Measurements from ENCODE around the gene PLA2G4D. TPM values are rescaled to one million over a fixed set of nuclear protein-coding genes. Genes with fewer than 3 reads are reported as not detected.
A peak's percentile ranks its signal among the peaks of the same experiment; 100 is the strongest.

Gene PLA2G4D
- total RNA-seq, 1 donor from 2014 or later = 26.5 TPM

GRCh38 chr15:42050484-42051255, 43.7 kb downstream of the PLA2G4D start:
- DNase-seq (ENCODE audit: extremely low spot score in 2 of 2) = peak in 1 of 2 donors; percentile 62
- H3K4me3 ChIP-seq = no peak overlapping the region
- intact Hi-C loops (cut with DNase I) = loop anchor here (5.0 kb wide), 1 partner anchor 58 kb away; no protein-coding TSS in a partner anchor
- no peaks in the 10 kb centered on the region for H3K36me3 ChIP-seq
- H3K27me3 ChIP-seq = no peaks in the 10 kb centered on the region
- TF ChIP-seq POLR2AphosphoS5 (IDR thresholded peaks at IDR 0.05; ENCODE audit: insufficient read depth in 1 of 2, low read depth in 1 of 2) = no peak
- TF ChIP-seq POLR2A (IDR thresholded peaks at IDR 0.05) = no peak
- TF ChIP-seq, protein P1, sequence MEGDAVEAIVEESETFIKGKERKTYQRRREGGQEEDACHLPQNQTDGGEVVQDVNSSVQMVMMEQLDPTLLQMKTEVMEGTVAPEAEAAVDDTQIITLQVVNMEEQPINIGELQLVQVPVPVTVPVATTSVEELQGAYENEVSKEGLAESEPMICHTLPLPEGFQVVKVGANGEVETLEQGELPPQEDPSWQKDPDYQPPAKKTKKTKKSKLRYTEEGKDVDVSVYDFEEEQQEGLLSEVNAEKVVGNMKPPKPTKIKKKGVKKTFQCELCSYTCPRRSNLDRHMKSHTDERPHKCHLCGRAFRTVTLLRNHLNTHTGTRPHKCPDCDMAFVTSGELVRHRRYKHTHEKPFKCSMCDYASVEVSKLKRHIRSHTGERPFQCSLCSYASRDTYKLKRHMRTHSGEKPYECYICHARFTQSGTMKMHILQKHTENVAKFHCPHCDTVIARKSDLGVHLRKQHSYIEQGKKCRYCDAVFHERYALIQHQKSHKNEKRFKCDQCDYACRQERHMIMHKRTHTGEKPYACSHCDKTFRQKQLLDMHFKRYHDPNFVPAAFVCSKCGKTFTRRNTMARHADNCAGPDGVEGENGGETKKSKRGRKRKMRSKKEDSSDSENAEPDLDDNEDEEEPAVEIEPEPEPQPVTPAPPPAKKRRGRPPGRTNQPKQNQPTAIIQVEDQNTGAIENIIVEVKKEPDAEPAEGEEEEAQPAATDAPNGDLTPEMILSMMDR (IDR thresholded peaks at IDR 0.05) = no peak
- H3K9me3 ChIP-seq = no peaks in the 10 kb centered on the region
- H3K4me1 ChIP-seq = no peaks in the 10 kb centered on the region
- no peak overlapping the region for H3K27ac ChIP-seq

DNA sequence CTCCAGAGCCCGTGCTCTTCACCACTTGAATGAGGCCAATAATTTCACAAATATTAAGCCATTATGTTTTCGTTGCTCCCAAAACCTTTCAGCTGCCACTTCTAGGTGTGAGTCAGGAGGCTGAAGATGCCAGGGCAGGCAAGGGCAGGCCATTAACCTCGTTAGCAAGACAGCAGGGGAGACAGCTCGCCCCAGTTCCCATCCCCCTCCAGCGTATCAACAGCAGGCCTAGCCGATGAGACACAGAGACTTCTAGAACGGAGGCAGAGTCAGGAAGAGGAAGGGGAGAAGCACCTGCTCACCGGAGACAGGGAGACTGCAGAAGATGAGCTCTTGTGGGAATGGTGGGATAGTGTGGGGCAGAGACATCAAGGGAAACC, 45.6 kb downstream of the PLA2G4D start:
- H3K27ac ChIP-seq = no peak overlapping the region
- H3K36me3 ChIP-seq = no peaks in the 10 kb centered on the region
- H3K27me3 ChIP-seq = no peaks in the 10 kb centered on the region
- DNase-seq (ENCODE audit: extremely low spot score in 2 of 2) = no peak
- no peaks in the 10 kb centered on the region for H3K9me3 ChIP-seq
- intact Hi-C loops (cut with DNase I) = no loop called here
- no peak overlapping the region for H3K4me3 ChIP-seq
- no peaks in the 10 kb centered on the region for H3K4me1 ChIP-seq
- TF ChIP-seq, protein P1 (IDR thresholded peaks at IDR 0.05) = no peak
- no peak for TF ChIP-seq POLR2AphosphoS5 (IDR thresholded peaks at IDR 0.05; ENCODE audit: insufficient read depth in 1 of 2, low read depth in 1 of 2)

GRCh38 chr15:42048080-42048820, 46.1 kb downstream of the PLA2G4D start:
- intact Hi-C loops (cut with DNase I) = no loop called here
- no peak overlapping the region for H3K27ac ChIP-seq
- no peaks in the 10 kb centered on the region for H3K4me1 ChIP-seq
- H3K36me3 ChIP-seq = no peaks in the 10 kb centered on the region
- no peak for TF ChIP-seq POLR2AphosphoS5 (IDR thresholded peaks at IDR 0.05; ENCODE audit: insufficient read depth in 1 of 2, low read depth in 1 of 2)
- no peak for TF ChIP-seq POLR2A (IDR thresholded peaks at IDR 0.05)
- TF ChIP-seq, protein P1 (IDR thresholded peaks at IDR 0.05) = no peak
- no peak overlapping the region for H3K4me3 ChIP-seq
- H3K9me3 ChIP-seq = no peaks in the 10 kb centered on the region
- DNase-seq (ENCODE audit: extremely low spot score in 2 of 2) = no peak
- H3K27me3 ChIP-seq = no peaks in the 10 kb centered on the region

DNA sequence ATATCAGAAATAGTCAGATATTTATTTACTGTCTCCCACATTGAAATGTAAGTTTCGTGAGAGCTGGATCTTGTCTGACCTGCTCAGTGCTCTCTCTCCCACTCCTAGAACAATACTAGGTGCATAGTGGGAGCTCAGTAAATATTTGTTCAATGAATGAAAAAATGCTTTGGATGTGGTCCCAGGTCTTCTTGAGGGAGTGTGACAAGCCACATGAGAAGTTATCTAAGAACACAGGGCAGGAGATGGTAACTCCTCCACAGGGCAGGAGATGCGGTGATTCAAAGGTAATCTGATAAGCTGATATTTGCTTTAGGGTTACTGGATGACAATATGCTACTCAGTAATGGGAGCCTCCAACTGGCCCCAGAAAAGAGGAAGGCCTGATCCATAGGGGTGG, 47.8 kb downstream of the PLA2G4D start:
- intact Hi-C loops (cut with DNase I) = no loop called here
- H3K27ac ChIP-seq = no peak overlapping the region
- TF ChIP-seq, protein P1 (IDR thresholded peaks at IDR 0.05) = no peak
- TF ChIP-seq POLR2A (IDR thresholded peaks at IDR 0.05) (no peak), POLR2AphosphoS5 (IDR thresholded peaks at IDR 0.05; ENCODE audit: insufficient read depth in 1 of 2, low read depth in 1 of 2) (no peak)
- H3K4me3 ChIP-seq = no peak overlapping the region
- peak in 1 of 2 donors; percentile 34 for DNase-seq (ENCODE audit: extremely low spot score in 2 of 2)
- no peaks in the 10 kb centered on the region for H3K9me3 ChIP-seq
- H3K36me3 ChIP-seq = no peaks in the 10 kb centered on the region
- no peaks in the 10 kb centered on the region for H3K27me3 ChIP-seq
- no peaks in the 10 kb centered on the region for H3K4me1 ChIP-seq

DNA sequence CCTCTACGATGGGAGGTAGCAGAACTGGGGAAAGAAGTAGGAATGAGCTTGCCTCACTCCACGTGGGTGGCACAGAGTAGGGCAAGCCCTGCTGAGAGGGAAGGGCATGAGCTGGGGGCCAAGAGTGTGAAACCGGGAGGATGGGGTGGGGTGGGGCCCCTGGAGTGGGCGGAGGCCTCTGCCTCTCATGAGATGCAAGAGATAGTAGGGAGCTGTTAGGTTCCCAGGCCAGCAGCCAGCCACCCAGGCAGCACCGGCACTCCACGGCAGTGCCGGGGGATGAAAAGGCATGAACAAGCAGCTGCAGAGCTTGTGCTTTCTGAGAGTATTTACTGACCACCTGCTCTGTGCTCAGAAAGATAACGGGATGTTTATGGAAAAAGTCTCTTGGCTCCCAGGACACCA, 49.1 kb downstream of the PLA2G4D start:
- Histone ChIP-seq H3K4me1 (no peaks in the 10 kb centered on the region), H3K27ac (no peak overlapping the region), H3K4me3 (no peak overlapping the region), H3K36me3 (no peaks in the 10 kb centered on the region), H3K9me3 (no peaks in the 10 kb centered on the region), H3K27me3 (no peaks in the 10 kb centered on the region)
- intact Hi-C loops (cut with DNase I) = no loop called here
- DNase-seq (ENCODE audit: extremely low spot score in 2 of 2) = peak in 1 of 2 donors; percentile 87
- no peak for TF ChIP-seq POLR2AphosphoS5 (IDR thresholded peaks at IDR 0.05; ENCODE audit: insufficient read depth in 1 of 2, low read depth in 1 of 2)
- no peak for TF ChIP-seq POLR2A (IDR thresholded peaks at IDR 0.05)
